Liver (tissue), 9 donors: Measurements from ENCODE around the gene PRELID2. TPM values are rescaled to one million over a fixed set of nuclear protein-coding genes. Genes with fewer than 3 reads are reported as not detected.

ENCODE experiments used
- DNase-seq: peaks from one replicate; pipeline ENCODE4 v3.0.0-alpha.2; 2017; ENCODE audit warnings: low spot score
- H3K27ac ChIP-seq, 2 donors: one replicate each; pipeline ENCODE4 v1.7.0; 2013; ENCODE audit warnings: inconsistent platforms in 2 of 2, low read length in 2 of 2, control low read depth in 1 of 2, low read depth in 1 of 2, mild to moderate bottlenecking in 1 of 2
- H3K27me3 ChIP-seq, 4 donors: one replicate each; pipeline versions ENCODE4 v1.6.1 to v1.7.0; 2013; ENCODE audit warnings: low read length in 3 of 4, inconsistent platforms in 1 of 4, mild to moderate bottlenecking in 1 of 4, moderate library complexity in 1 of 4; ENCODE audit not compliant: control insufficient read depth in 4 of 4, insufficient read depth in 4 of 4
- H3K36me3 ChIP-seq, 4 donors: one replicate each; pipeline versions ENCODE4 v1.6.1 to v1.7.0; 2013; ENCODE audit warnings: low read length in 3 of 4, mild to moderate bottlenecking in 3 of 4, low read depth in 1 of 4, moderate library complexity in 1 of 4; ENCODE audit not compliant: control insufficient read depth in 4 of 4, insufficient read depth in 3 of 4
- H3K4me1 ChIP-seq, 4 donors: one replicate each; pipeline versions ENCODE4 v1.6.1 to v1.7.0; 2013; ENCODE audit warnings: low read length in 3 of 4, mild to moderate bottlenecking in 3 of 4, moderate library complexity in 1 of 4; ENCODE audit not compliant: control insufficient read depth in 4 of 4, insufficient read depth in 4 of 4
- H3K4me3 ChIP-seq, 3 donors: one replicate each; pipeline versions ENCODE4 v1.6.1 to v1.7.0; 2013; ENCODE audit warnings: low read length in 3 of 3, control low read depth in 1 of 3, low read depth in 1 of 3, mild to moderate bottlenecking in 1 of 3
- H3K9ac ChIP-seq, 2 donors: one replicate each; pipeline ENCODE4 v1.7.0; 2013; ENCODE audit warnings: low read length in 2 of 2, mild to moderate bottlenecking in 2 of 2, moderate library complexity in 2 of 2, control low read depth in 1 of 2, low read depth in 1 of 2
- H3K9me3 ChIP-seq, 4 donors: one replicate each; pipeline versions ENCODE4 v1.6.1 to v1.7.0; 2013; ENCODE audit warnings: low read length in 3 of 4; ENCODE audit not compliant: control insufficient read depth in 4 of 4
- EGR1 ChIP-seq, 2 donors: IDR thresholded peaks; 2 replicates each; pipeline ENCODE4 v1.6.1; 2016 to 2018; ENCODE audit warnings: antibody characterized with exemption in 2 of 2, low read depth in 2 of 2
- FOXA1 ChIP-seq: IDR thresholded peaks from 2 replicates; pipeline ENCODE4 v1.6.1; 2016; ENCODE audit warnings: antibody characterized with exemption
- FOXA2 ChIP-seq: IDR thresholded peaks from 2 replicates; pipeline ENCODE4 v1.6.1; 2016; ENCODE audit warnings: antibody characterized with exemption
- GABPA ChIP-seq, 2 donors: IDR thresholded peaks in 1 of 2; conservative IDR thresholded peaks in 1 of 2; 2 replicates each; pipeline ENCODE4 v1.6.1; 2016; ENCODE audit warnings: antibody characterized with exemption in 2 of 2, mild to moderate bottlenecking in 1 of 2, moderate library complexity in 1 of 2
- HNF4A ChIP-seq, 2 donors: conservative IDR thresholded peaks; 2 replicates each; pipeline ENCODE4 v1.6.1; 2016; ENCODE audit warnings: antibody characterized with exemption in 2 of 2, mild to moderate bottlenecking in 2 of 2
- JUND ChIP-seq, 2 donors: IDR thresholded peaks; 2 replicates each; pipeline ENCODE4 v1.6.1; 2016; ENCODE audit warnings: antibody characterized with exemption in 2 of 2
- NR2F2 ChIP-seq: IDR thresholded peaks from 2 replicates; pipeline ENCODE4 v1.6.1; 2016; ENCODE audit warnings: antibody characterized with exemption
- RAD21 ChIP-seq, 2 donors: IDR thresholded peaks; 2 replicates each; pipeline ENCODE4 v1.6.1; 2016; ENCODE audit warnings: antibody characterized with exemption in 2 of 2, mild to moderate bottlenecking in 2 of 2
- RXRA ChIP-seq, 2 donors: IDR thresholded peaks; 2 replicates each; pipeline ENCODE4 v1.6.1; 2017 to 2018; ENCODE audit warnings: antibody characterized with exemption in 2 of 2, mild to moderate bottlenecking in 1 of 2
- SP1 ChIP-seq: IDR thresholded peaks from 2 replicates; pipeline ENCODE4 v1.6.1; 2018; ENCODE audit warnings: antibody characterized with exemption, mild to moderate bottlenecking
- TAF1 ChIP-seq: conservative IDR thresholded peaks from 2 replicates; pipeline ENCODE4 v1.6.1; 2016; ENCODE audit warnings: antibody characterized with exemption, mild to moderate bottlenecking
- YY1 ChIP-seq: IDR thresholded peaks from 2 replicates; pipeline ENCODE4 v1.6.1; 2016; ENCODE audit warnings: antibody characterized with exemption, mild to moderate bottlenecking
- WGBS: extraction: QIAGEN DNeasy Blood & Tissue Kit; methylation state at CpG from one replicate; pipeline ENCODE4 v1.1.7; 2013; 5-methylcytosine and 5-hydroxymethylcytosine counted together
- polyA plus RNA-seq, 2 donors: library from polyadenylated mRNA; stranded (reverse) in 1 of 2; unstranded in 1 of 2; fragments of 200-250 nt in 1 of 2; fragments of >200 nt in 1 of 2; fragmentation: Nextera tagmentation in 1 of 2; extraction: Ambion mirVana in 1 of 2; gene quantifications; one replicate each; pipeline versions ENCODE4 v1.2.1 to v1.2.3, GENCODE V29; 2013 to 2015
- total RNA-seq, 2 donors: library from RNA; depleted of rRNA; stranded (reverse); fragments of >200 nt; gene quantifications; one replicate each; pipeline ENCODE4 v1.2.3, GENCODE V29; 2014
- TF ChIP-seq, protein P1 (sequence below): IDR thresholded peaks from 2 replicates; pipeline ENCODE4 v1.6.1; 2016; ENCODE audit warnings: antibody characterized with exemption
- TF ChIP-seq, protein P2 (sequence below): fragments of 150-350 bp; IDR thresholded peaks from 2 replicates; pipeline ENCODE4 v1.5.1; 2017; ENCODE audit warnings: improper control_type of control experiment, low read depth, low read length; ENCODE audit not compliant: missing input control
- TF ChIP-seq, protein P3 (sequence below): IDR thresholded peaks from 2 replicates; pipeline ENCODE4 v1.6.1; 2016; ENCODE audit warnings: antibody characterized with exemption
- TF ChIP-seq, protein P4 (sequence below): IDR thresholded peaks from 2 replicates; pipeline ENCODE4 v1.6.1; 2016; ENCODE audit warnings: antibody characterized with exemption
- donor health status: healthy.
- donor health status: healthy.
- donor health status: healthy.
- donor health status: healthy.
- donor health status: healthy.

The PRELID2 gene
- total and polyA plus RNA-seq, 4 donors = 1.1 to 24.9 (median 4.5) TPM

DNA sequence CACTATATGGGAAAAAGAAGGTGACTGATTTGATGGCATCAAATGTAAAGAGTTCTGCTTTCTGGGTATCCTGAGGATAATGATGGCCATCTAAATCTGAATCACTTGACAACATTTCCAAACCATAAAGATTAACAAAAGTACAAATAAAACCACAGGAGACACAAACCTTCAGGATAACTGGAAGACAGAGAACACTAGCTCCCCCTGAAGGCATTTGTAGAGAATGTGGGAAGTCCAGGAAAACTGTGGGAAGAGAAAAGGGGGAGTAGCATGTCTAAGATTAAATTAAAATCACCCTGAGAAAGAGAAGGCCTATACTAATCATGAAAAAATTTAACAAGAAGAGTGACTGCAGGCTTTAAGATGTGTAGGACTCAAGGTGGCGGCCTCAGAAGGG, 116.2 kb downstream of the PRELID2 start:
- H3K4me3 ChIP-seq = no peak overlapping the region
- no peaks in the 10 kb centered on the region for H3K27me3 ChIP-seq
- H3K4me1 ChIP-seq = no peaks in the 10 kb centered on the region
- 97% methylated on average over 1 of the region's 1 CpG for WGBS
- H3K27ac ChIP-seq = no peak overlapping the region
- no peaks in the 10 kb centered on the region for H3K36me3 ChIP-seq
- TF ChIP-seq JUND (IDR thresholded peaks at IDR 0.05) (no peak), SP1 (no peak), RAD21 (IDR thresholded peaks at IDR 0.05) (peak; percentile 34 to 45), HNF4A (conservative IDR thresholded peaks at IDR 0.05) (no peak)
- TF ChIP-seq, protein P1, sequence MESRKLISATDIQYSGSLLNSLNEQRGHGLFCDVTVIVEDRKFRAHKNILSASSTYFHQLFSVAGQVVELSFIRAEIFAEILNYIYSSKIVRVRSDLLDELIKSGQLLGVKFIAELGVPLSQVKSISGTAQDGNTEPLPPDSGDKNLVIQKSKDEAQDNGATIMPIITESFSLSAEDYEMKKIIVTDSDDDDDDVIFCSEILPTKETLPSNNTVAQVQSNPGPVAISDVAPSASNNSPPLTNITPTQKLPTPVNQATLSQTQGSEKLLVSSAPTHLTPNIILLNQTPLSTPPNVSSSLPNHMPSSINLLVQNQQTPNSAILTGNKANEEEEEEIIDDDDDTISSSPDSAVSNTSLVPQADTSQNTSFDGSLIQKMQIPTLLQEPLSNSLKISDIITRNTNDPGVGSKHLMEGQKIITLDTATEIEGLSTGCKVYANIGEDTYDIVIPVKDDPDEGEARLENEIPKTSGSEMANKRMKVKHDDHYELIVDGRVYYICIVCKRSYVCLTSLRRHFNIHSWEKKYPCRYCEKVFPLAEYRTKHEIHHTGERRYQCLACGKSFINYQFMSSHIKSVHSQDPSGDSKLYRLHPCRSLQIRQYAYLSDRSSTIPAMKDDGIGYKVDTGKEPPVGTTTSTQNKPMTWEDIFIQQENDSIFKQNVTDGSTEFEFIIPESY = no peak
- TF ChIP-seq, protein P2, sequence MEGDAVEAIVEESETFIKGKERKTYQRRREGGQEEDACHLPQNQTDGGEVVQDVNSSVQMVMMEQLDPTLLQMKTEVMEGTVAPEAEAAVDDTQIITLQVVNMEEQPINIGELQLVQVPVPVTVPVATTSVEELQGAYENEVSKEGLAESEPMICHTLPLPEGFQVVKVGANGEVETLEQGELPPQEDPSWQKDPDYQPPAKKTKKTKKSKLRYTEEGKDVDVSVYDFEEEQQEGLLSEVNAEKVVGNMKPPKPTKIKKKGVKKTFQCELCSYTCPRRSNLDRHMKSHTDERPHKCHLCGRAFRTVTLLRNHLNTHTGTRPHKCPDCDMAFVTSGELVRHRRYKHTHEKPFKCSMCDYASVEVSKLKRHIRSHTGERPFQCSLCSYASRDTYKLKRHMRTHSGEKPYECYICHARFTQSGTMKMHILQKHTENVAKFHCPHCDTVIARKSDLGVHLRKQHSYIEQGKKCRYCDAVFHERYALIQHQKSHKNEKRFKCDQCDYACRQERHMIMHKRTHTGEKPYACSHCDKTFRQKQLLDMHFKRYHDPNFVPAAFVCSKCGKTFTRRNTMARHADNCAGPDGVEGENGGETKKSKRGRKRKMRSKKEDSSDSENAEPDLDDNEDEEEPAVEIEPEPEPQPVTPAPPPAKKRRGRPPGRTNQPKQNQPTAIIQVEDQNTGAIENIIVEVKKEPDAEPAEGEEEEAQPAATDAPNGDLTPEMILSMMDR = no peak
- DNase-seq = no peak
- no peak overlapping the region for H3K9ac ChIP-seq
- H3K9me3 ChIP-seq = no peaks in the 10 kb centered on the region

DNA sequence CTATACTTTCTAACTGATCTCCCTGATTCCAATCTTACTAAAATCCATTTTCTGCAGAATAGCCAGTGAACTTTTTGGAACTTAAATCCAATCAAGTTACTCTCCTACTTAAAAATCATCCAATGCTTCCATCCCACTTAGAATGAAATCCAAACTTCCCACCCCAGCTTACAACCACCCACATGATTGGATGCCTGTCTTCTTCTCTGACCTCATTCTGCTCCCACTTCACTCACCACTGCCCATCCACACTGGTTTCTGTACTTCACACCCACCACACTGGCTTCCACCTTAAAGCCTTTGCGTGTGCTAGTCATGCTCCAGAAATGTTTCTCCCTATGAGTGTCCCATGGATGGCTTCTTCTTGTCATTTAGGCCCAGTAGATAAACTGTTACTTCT, 119.7 kb downstream of the PRELID2 start:
- Histone ChIP-seq H3K36me3 (no peaks in the 10 kb centered on the region), H3K9me3 (no peaks in the 10 kb centered on the region), H3K4me3 (no peak overlapping the region), H3K4me1 (no peaks in the 10 kb centered on the region), H3K27me3 (no peaks in the 10 kb centered on the region), H3K27ac (no peak overlapping the region), H3K9ac (no peak overlapping the region)
- WGBS = 98% methylated on average over 1 of the region's 1 CpG
- TF ChIP-seq, protein P3, sequence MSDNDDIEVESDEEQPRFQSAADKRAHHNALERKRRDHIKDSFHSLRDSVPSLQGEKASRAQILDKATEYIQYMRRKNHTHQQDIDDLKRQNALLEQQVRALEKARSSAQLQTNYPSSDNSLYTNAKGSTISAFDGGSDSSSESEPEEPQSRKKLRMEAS = no peak
- TF ChIP-seq FOXA2 (no peak), FOXA1 (no peak), YY1 (no peak), GABPA (IDR thresholded peaks at IDR 0.05 in 1 of 2, conservative IDR thresholded peaks at IDR 0.05 in 1 of 2) (no peak), SP1 (no peak), NR2F2 (no peak), TAF1 (no peak), RAD21 (IDR thresholded peaks at IDR 0.05) (no peak), HNF4A (conservative IDR thresholded peaks at IDR 0.05) (no peak), RXRA (IDR thresholded peaks at IDR 0.05) (no peak), EGR1 (IDR thresholded peaks at IDR 0.05; ENCODE audit: low read depth in 2 of 2) (no peak), JUND (IDR thresholded peaks at IDR 0.05) (no peak)
- TF ChIP-seq, protein P4, sequence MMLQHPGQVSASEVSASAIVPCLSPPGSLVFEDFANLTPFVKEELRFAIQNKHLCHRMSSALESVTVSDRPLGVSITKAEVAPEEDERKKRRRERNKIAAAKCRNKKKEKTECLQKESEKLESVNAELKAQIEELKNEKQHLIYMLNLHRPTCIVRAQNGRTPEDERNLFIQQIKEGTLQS = no peak
- TF ChIP-seq, protein P2 = no peak
- TF ChIP-seq, protein P1 = no peak
- no peak for DNase-seq
